A549 (cell line): ENCODE data around the gene DISC1.

Source experiments
- RAD21 ChIP-seq, 2 experiments: fragments of >200 bp in 1 of 2; sonication (Bioruptor Twin) in 1 of 2; formaldehyde crosslinking in 1 of 2; IDR thresholded peaks in 1 of 2; conservative IDR thresholded peaks in 1 of 2; 2 replicates in 1 of 2; 3 replicates in 1 of 2; pipeline ENCODE4 v1.6.1; 2012 to 2018; ENCODE audit warnings: inconsistent platforms in 1 of 2
- SMC3 ChIP-seq: fragments of >200 bp; sonication (Bioruptor Twin); formaldehyde crosslinking; IDR thresholded peaks from 3 replicates; pipeline ENCODE4 v1.6.1; 2018; ENCODE audit warnings: inconsistent platforms
- TF ChIP-seq, protein P1 (sequence below): fragments of 450-650 bp; IDR thresholded peaks from 2 replicates; pipeline ENCODE4 v1.6.1; 2014; ENCODE audit warnings: antibody characterized with exemption

- no peak for TF ChIP-seq SMC3
- TF ChIP-seq RAD21 (conservative IDR thresholded peaks at IDR 0.05 in 1 of 2, IDR thresholded peaks at IDR 0.05 in 1 of 2): no peak
- TF ChIP-seq, protein P1, sequence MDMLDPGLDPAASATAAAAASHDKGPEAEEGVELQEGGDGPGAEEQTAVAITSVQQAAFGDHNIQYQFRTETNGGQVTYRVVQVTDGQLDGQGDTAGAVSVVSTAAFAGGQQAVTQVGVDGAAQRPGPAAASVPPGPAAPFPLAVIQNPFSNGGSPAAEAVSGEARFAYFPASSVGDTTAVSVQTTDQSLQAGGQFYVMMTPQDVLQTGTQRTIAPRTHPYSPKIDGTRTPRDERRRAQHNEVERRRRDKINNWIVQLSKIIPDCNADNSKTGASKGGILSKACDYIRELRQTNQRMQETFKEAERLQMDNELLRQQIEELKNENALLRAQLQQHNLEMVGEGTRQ: no peak
Observed at GRCh38 chr1:231853588-231854207, 227.1 kb downstream of the DISC1 start.
